ENCODE results near the gene PTP4A2. TPM values are rescaled to one million over a fixed set of nuclear protein-coding genes. Genes with fewer than 3 reads are reported as not detected.

PTP4A2 gene
- total RNA-seq, 2 donors from 2014 or later = 240 to 332 TPM

- Histone ChIP-seq H3K4me3 (no peak overlapping the region), H3K9me3 (no peaks in the 10 kb centered on the region), H3K27ac (no peak overlapping the region), H3K9ac (ENCODE audit: low read depth in 2 of 2, low read length in 2 of 2) (no peak overlapping the region), H3K36me3 (no peaks in the 10 kb centered on the region), H3K27me3 (no peaks in the 10 kb centered on the region), H3K4me1 (no peaks in the 10 kb centered on the region)
- intact Hi-C loops (cut with DNase I) = no loop called here
- TF ChIP-seq, protein P1, sequence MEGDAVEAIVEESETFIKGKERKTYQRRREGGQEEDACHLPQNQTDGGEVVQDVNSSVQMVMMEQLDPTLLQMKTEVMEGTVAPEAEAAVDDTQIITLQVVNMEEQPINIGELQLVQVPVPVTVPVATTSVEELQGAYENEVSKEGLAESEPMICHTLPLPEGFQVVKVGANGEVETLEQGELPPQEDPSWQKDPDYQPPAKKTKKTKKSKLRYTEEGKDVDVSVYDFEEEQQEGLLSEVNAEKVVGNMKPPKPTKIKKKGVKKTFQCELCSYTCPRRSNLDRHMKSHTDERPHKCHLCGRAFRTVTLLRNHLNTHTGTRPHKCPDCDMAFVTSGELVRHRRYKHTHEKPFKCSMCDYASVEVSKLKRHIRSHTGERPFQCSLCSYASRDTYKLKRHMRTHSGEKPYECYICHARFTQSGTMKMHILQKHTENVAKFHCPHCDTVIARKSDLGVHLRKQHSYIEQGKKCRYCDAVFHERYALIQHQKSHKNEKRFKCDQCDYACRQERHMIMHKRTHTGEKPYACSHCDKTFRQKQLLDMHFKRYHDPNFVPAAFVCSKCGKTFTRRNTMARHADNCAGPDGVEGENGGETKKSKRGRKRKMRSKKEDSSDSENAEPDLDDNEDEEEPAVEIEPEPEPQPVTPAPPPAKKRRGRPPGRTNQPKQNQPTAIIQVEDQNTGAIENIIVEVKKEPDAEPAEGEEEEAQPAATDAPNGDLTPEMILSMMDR (IDR thresholded peaks at IDR 0.05) = no peak
- DNase-seq = no peak
Observed at GRCh38 chr1:31886866-31887265, 51.3 kb downstream of the PTP4A2 start.

DNA sequence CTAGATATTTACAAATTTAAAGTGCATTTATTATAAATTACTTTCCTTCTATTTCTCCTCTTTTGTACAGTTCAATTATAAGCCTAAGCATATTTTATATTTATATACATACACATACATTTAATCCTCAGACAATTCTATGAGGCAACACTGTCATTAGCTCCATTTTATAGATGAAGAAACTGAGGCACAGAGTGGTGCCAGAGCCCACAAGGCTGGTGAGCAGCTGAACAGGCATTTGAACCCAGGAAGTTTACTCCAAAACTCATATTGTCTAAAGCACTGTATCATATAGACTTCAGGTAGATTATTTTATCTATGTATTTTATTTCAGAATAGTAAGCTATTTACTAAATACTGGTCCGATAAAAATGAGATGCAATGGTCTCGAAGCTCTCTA is 52.3 kb downstream of the PTP4A2 start:
- intact Hi-C loops (cut with DNase I) = no loop called here
- Histone ChIP-seq H3K27me3 (no peaks in the 10 kb centered on the region), H3K27ac (no peak overlapping the region), H3K4me3 (no peak overlapping the region), H3K36me3 (no peaks in the 10 kb centered on the region), H3K4me1 (no peaks in the 10 kb centered on the region), H3K9me3 (no peaks in the 10 kb centered on the region), H3K9ac (ENCODE audit: low read depth in 2 of 2, low read length in 2 of 2) (no peak overlapping the region)
- TF ChIP-seq, protein P1 (IDR thresholded peaks at IDR 0.05) = no peak
- DNase-seq = no peak

DNA sequence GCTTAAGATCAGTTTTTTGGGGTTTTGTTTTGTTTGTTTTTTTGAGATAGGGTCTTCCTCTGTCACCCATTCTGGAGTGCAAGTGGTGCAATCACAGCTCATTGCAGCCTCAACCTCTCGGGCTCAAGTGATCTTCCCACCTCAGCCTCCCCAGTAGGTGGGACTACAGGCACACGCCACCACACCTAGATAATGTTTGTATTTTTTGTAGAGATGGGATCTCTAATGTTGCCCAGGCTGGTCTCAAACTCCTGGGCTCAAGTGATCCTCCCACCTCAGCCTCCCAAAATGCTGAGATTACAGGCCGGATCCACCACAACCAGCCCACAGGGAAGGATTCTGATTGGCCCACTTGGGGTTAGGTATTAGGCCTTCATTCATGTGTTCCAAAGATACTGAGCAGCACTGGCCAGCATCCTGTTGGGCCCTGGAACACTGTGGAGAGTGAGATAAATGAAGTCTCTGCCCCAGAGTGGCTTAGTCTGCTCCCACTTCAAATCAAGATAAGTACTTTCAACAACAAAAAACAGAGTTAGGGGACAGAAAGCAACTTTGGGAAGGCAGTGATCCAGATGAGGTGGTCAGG is 54.7 kb downstream of the PTP4A2 start:
- Histone ChIP-seq H3K9me3 (no peaks in the 10 kb centered on the region), H3K9ac (ENCODE audit: low read depth in 2 of 2, low read length in 2 of 2) (no peak overlapping the region), H3K36me3 (no peaks in the 10 kb centered on the region), H3K4me1 (no peaks in the 10 kb centered on the region), H3K27me3 (no peaks in the 10 kb centered on the region), H3K4me3 (no peak overlapping the region), H3K27ac (no peak overlapping the region)
- DNase-seq = no peak
- TF ChIP-seq, protein P1 (IDR thresholded peaks at IDR 0.05) = no peak
- intact Hi-C loops (cut with DNase I) = no loop called here

- intact Hi-C loops (cut with DNase I) = no loop called here
- Histone ChIP-seq H3K9me3 (no peaks in the 10 kb centered on the region), H3K4me1 (no peaks in the 10 kb centered on the region), H3K36me3 (no peaks in the 10 kb centered on the region), H3K27me3 (no peaks in the 10 kb centered on the region), H3K27ac (no peak overlapping the region), H3K9ac (ENCODE audit: low read depth in 2 of 2, low read length in 2 of 2) (no peak overlapping the region), H3K4me3 (no peak overlapping the region)
- no peak for DNase-seq
- TF ChIP-seq, protein P1 (IDR thresholded peaks at IDR 0.05) = no peak
Observed at GRCh38 chr1:31881688-31882000, 56.5 kb downstream of the PTP4A2 start.

DNA sequence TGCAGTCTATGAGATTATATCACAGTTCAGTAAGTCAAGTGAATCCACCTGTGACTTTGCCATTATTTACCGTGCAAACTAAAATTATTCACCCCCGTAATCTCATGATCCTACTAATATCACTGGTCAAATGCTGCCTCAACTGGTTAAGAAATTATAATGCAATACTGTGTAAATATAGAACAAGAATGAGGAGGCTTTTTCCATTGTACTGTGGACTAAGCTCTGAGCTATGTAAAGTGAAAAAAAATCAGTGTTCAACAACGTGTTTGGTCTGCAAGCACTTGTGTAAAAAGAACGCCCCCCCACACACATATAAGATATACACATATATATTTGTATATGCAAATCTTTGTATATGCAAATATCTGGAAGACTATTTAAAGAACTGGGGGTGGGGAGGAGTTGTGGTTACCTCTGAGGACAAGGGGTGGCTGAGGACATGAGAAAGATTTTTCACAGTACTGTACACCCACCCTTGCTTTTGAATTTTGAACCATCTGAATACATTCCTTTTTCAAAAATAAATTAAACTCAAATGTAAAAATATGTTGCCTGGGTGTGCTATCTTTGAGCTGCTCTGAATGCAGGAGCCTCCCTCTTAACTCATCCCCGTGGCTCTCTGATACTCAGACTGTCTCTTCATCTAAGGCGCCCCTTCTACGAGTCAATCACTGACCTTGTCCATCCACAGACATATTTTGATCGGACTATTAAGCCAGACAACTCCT is 57.0 kb downstream of the PTP4A2 start:
- Histone ChIP-seq H3K36me3 (no peaks in the 10 kb centered on the region), H3K9ac (ENCODE audit: low read depth in 2 of 2, low read length in 2 of 2) (no peak overlapping the region), H3K4me1 (no peaks in the 10 kb centered on the region), H3K27ac (no peak overlapping the region), H3K9me3 (no peaks in the 10 kb centered on the region), H3K4me3 (no peak overlapping the region), H3K27me3 (no peaks in the 10 kb centered on the region)
- intact Hi-C loops (cut with DNase I) = no loop called here
- TF ChIP-seq, protein P1 (IDR thresholded peaks at IDR 0.05) = no peak
- DNase-seq = no peak

Data from colonic mucosa (tissue), 4 donors.